Measurements from ENCODE around the gene PRR12. TPM values are rescaled to one million over a fixed set of nuclear protein-coding genes. Genes with fewer than 3 reads are reported as not detected.

The PRR12 gene
- total RNA-seq, 4 donors from 2014 or later, result 4.6 to 15.4 (median 6.2) TPM

DNA sequence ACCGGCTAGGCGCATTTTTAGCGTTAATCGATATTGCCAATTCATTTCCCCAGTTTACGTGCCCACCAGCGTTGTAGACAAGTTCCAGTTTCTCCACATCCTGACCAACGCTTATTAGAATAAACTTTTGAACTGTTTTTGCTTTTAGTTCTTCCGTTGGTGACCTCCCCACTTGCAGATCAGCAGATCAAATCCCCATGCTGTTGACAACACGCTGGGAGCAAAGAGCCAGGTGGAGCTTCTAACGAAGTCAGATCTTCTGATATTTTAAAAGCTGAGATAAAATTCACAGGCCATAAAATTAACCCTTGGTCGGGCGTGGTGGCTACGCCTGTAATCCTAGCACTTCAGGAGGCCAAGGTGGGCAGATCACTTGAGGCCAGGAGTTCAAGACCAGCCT lies 41.9 kb upstream of the PRR12 start:
- TF ChIP-seq, protein P1, sequence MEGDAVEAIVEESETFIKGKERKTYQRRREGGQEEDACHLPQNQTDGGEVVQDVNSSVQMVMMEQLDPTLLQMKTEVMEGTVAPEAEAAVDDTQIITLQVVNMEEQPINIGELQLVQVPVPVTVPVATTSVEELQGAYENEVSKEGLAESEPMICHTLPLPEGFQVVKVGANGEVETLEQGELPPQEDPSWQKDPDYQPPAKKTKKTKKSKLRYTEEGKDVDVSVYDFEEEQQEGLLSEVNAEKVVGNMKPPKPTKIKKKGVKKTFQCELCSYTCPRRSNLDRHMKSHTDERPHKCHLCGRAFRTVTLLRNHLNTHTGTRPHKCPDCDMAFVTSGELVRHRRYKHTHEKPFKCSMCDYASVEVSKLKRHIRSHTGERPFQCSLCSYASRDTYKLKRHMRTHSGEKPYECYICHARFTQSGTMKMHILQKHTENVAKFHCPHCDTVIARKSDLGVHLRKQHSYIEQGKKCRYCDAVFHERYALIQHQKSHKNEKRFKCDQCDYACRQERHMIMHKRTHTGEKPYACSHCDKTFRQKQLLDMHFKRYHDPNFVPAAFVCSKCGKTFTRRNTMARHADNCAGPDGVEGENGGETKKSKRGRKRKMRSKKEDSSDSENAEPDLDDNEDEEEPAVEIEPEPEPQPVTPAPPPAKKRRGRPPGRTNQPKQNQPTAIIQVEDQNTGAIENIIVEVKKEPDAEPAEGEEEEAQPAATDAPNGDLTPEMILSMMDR (IDR thresholded peaks at IDR 0.05; ENCODE audit: low read depth), result no peak

DNA sequence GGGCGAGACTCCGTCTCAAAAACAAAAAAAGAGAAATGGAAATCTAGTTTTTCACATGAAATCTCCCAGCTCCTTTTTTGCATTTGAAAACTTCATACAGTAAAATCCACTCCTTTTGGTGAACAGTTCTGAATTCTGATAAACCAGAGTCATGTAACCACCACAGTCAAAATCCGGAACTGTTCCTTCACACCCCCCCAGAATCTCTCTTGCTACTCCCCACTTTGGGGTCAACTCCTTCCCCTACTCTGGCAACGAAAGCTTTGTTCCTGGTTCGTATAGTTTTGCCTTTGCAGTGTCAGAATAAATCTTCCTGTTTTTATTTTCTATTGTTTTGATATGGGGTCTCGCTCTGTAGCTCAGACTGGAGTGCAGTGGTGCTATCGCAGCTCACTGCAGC lies 39.5 kb upstream of the PRR12 start:
- TF ChIP-seq, protein P1 (IDR thresholded peaks at IDR 0.05; ENCODE audit: low read depth), result no peak

DNA sequence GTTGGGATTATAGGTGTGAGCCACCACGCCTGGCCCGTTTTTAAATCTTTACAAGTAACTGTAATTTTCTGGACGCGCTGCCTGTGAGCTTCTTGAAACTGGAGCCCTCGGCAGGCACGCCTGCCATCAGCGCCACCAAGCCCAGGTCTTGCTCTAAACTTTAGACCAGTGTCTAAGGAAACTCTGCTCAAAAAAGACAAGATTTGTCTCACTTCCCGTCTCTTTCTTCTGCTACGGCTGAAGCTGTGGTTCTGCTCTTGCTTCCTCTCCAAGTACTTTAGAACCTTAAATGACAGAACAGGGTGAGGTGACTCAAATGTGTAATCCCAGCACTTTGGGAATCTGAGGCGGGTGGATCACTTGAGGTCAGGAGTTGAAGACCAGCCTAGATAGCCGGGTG lies 38.2 kb upstream of the PRR12 start:
- TF ChIP-seq, protein P1 (IDR thresholded peaks at IDR 0.05; ENCODE audit: low read depth), result no peak

DNA sequence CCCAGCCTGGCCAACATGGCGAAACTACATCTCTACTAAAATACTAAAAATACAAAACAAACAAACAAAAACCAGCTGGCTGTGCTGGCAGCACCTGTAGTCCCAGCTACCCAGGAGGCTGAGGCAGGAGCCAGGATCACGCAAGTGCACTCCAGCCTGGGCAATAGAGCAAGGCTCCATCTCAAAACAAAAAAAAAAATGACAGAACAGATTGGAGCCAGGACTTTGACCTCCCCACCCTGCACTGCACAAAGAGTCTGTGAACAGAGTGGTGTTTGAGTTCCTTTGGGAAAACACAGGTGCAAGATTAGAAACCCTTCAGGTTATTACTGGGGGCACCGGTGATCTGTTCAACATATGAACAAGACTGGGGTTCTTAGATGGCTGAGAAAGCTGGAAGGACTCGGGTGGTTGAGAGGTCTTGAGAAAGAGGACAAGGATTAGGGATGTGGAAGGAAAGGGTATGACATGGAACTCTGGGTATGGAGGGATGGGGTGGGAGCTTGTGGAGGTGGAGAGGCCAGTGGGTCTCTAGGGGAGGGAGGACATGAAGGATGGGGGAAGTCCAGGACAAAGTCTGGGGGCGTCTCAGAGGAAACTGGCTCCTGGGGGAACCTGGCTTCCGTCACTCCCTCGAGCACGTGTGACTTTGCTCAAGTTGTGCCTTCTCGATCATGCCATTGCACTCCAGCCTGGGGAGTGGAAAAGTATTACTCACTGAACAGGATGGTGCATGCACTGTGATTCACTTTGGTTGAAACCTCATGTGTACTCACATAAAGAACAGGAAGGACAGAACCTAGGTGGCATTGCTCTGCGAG lies 37.3 kb upstream of the PRR12 start:
- TF ChIP-seq, protein P1 (IDR thresholded peaks at IDR 0.05; ENCODE audit: low read depth), result no peak

DNA sequence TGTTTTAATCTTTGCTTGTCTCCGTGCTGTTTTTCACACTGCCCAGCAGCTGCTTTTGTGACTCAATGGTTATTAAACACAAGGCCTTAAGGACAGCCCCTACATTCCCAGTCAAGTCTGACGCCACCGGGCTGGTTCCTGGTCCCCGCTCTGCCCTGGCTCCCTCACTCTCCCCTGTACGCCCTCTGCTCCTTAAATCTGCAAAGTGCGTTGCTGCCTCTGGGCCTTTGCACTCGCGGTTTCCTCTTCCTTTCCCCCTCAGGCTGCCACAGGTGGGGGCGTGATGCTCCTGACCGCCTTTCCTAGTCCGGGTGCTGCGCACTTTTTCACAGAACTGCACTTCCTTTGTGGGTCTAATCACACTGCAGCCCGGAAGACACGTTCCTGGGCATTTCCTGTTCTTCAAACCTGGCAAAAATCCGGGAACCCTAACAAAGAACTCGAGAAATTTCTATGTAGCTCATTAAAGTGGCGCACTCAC lies 36.2 kb upstream of the PRR12 start:
- TF ChIP-seq, protein P1 (IDR thresholded peaks at IDR 0.05; ENCODE audit: low read depth), result no peak

DNA sequence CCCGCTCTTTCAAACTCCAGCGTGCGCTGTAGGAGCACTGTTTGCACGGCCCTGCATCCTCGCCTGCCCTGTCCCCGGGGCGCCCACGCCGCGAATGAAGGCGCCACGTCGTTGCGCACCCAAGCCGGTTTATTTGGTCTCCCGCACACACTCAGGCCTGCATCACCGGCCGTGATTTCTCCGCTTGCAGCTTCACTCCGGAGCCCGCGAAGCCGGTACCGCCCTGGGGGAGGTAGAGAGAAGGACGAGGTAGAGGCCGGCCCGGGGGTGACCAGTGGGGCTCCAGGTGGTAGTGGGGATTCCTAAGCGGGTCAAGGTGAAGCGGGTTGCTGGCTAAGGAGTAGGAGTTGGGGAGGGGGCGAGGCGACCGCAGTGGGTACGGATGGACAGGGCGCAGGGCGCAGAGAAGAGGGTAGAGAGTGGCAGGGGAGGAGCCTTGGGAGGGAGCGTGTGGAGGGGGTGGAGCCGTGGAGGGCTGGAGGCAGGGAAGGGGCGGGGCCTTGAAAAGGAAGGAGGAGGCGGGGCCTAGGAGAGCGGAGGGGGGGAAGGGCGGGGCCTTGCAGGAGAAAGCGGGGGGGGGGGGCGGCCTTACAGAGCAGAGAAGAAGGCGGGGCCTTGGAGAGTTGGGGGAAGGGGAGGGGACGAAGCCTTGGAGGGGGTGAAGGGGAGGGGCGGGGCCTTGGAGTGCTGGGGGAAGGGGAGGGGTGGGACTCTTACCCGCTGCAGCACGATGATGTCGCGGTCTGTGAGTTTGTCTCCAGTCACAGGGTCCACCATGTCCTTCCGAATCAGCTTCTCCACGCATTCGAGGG lies 35.2 kb upstream of the PRR12 start:
- TF ChIP-seq, protein P1 (IDR thresholded peaks at IDR 0.05; ENCODE audit: low read depth), result no peak

All from subcutaneous adipose tissue (tissue), 4 donors.